ENCODE results near the gene SF3A1. TPM values are rescaled to one million over a fixed set of nuclear protein-coding genes. Genes with fewer than 3 reads are reported as not detected.

SF3A1 gene
- total RNA-seq, 1 experiment from 2014 or later, result 182 TPM

- Mint-ChIP-seq H3K36me3 (ENCODE audit: insufficient read depth, unreplicated experiment) (peaks cover 9% of the 10 kb centered on the region), H3K27ac (ENCODE audit: unreplicated experiment) (no peak overlapping the region), H3K9me3 (ENCODE audit: unreplicated experiment) (no peaks in the 10 kb centered on the region), H3K27me3 (ENCODE audit: insufficient read depth, unreplicated experiment) (no peaks in the 10 kb centered on the region), H3K4me3 (ENCODE audit: unreplicated experiment) (no peak overlapping the region), H3K4me1 (ENCODE audit: low read depth, unreplicated experiment) (peaks cover 10% of the 10 kb centered on the region)
- TF ChIP-seq, protein P1, sequence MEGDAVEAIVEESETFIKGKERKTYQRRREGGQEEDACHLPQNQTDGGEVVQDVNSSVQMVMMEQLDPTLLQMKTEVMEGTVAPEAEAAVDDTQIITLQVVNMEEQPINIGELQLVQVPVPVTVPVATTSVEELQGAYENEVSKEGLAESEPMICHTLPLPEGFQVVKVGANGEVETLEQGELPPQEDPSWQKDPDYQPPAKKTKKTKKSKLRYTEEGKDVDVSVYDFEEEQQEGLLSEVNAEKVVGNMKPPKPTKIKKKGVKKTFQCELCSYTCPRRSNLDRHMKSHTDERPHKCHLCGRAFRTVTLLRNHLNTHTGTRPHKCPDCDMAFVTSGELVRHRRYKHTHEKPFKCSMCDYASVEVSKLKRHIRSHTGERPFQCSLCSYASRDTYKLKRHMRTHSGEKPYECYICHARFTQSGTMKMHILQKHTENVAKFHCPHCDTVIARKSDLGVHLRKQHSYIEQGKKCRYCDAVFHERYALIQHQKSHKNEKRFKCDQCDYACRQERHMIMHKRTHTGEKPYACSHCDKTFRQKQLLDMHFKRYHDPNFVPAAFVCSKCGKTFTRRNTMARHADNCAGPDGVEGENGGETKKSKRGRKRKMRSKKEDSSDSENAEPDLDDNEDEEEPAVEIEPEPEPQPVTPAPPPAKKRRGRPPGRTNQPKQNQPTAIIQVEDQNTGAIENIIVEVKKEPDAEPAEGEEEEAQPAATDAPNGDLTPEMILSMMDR (IDR thresholded peaks at IDR 0.05; ENCODE audit: insufficient read depth in 1 of 2, low read depth in 1 of 2, low read length in 1 of 2, severe bottlenecking in 1 of 2, unreplicated experiment in 1 of 2), result no peak
- ChIA-PET POLR2A (no interaction called here), CTCF (interaction anchor here (0.7 kb wide), 1 partner anchor 64 kb away, joined by 5 read pairs; no protein-coding TSS in a partner anchor)
- intact Hi-C loops (cut with micrococcal nuclease; ENCODE audit: unreplicated experiment), result no loop called here
- Histone ChIP-seq H3K4me3 (ENCODE audit: low read depth, low read length) (no peak overlapping the region), H3K27me3 (replicated peaks; ENCODE audit: control insufficient read depth, insufficient read depth, low read length) (no peaks in the 10 kb centered on the region), H3K4me1 (no peaks in the 10 kb centered on the region), H3K9me3 (no peaks in the 10 kb centered on the region), H3K36me3 (ENCODE audit: control insufficient read depth, insufficient read depth, low read length) (no peaks in the 10 kb centered on the region)
- DNase-seq, result no peak
- no TSS peak for BruUV-seq (replicated peaks)
These were observed 6.1 kb upstream of the SF3A1 start for GRCh38 chr22:30362651-30363281.

DNA sequence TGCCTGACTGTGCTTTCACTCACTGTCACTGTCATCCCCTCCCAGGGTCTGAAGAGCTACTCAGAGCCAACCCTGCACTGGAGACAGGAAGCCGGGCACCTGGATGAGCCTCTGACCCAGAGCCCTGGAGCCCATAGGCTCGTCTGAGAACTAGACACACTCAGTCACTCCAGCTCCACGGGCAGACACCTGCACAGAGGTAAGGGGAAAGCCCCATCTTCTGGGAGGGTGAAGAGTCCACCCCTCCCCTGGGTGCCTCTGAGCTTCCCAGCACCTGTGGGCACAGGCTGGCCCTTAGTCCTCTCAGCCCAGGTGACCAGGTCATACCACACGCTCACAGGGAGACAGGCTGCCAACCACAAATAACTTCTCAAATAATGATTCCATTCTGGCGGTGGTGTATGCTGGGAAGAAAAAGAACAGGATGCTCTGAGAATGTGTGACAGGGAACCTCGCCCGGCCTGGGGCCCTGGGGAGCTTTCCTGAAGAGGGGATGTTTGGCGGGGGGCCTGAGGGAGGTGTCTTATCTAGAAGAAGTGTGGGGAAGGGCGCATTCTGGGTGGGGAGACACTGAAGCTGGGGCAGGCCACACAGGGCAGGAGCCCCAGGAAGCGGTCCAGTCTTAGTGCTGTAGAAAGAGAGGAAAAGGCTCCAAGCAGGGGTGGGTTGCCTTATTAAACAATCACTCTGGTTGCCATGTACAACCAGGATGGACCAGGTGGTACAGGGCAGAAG, 5.4 kb upstream of the SF3A1 start:
- Histone ChIP-seq H3K4me3 (ENCODE audit: low read depth, low read length) (no peak overlapping the region), H3K9me3 (no peaks in the 10 kb centered on the region), H3K4me1 (no peaks in the 10 kb centered on the region), H3K27me3 (replicated peaks; ENCODE audit: control insufficient read depth, insufficient read depth, low read length) (no peaks in the 10 kb centered on the region), H3K36me3 (ENCODE audit: control insufficient read depth, insufficient read depth, low read length) (no peaks in the 10 kb centered on the region)
- peaks cover 10% of the 10 kb centered on the region for H3K4me1 Mint-ChIP-seq (ENCODE audit: low read depth, unreplicated experiment)
- ChIA-PET POLR2A (no interaction called here), CTCF (no interaction called here)
- no peaks in the 10 kb centered on the region for H3K27me3 Mint-ChIP-seq (ENCODE audit: insufficient read depth, unreplicated experiment)
- BruUV-seq (replicated peaks), result no TSS peak
- peaks cover 15% of the 10 kb centered on the region for H3K36me3 Mint-ChIP-seq (ENCODE audit: insufficient read depth, unreplicated experiment)
- H3K9me3 Mint-ChIP-seq (ENCODE audit: unreplicated experiment), result no peaks in the 10 kb centered on the region
- intact Hi-C loops (cut with micrococcal nuclease; ENCODE audit: unreplicated experiment), result no loop called here
- H3K27ac Mint-ChIP-seq (ENCODE audit: unreplicated experiment), result no peak overlapping the region
- TF ChIP-seq, protein P1 (IDR thresholded peaks at IDR 0.05; ENCODE audit: insufficient read depth in 1 of 2, low read depth in 1 of 2, low read length in 1 of 2, severe bottlenecking in 1 of 2, unreplicated experiment in 1 of 2), result no peak
- no peak for DNase-seq
- no peak overlapping the region for H3K4me3 Mint-ChIP-seq (ENCODE audit: unreplicated experiment)

- Histone ChIP-seq H3K4me3 (ENCODE audit: low read depth, low read length) (no peak overlapping the region), H3K36me3 (ENCODE audit: control insufficient read depth, insufficient read depth, low read length) (no peaks in the 10 kb centered on the region), H3K4me1 (peaks cover 22% of the 10 kb centered on the region), H3K27me3 (replicated peaks; ENCODE audit: control insufficient read depth, insufficient read depth, low read length) (no peaks in the 10 kb centered on the region), H3K9me3 (no peaks in the 10 kb centered on the region)
- ChIA-PET POLR2A (interaction anchor here (0.6 kb wide), 1 partner anchor 39 kb away, joined by 3 read pairs; the partner anchor contains the start of gene SEC14L2), CTCF (no interaction called here)
- Mint-ChIP-seq H3K27ac (ENCODE audit: unreplicated experiment) (peak overlapping the region; percentile 92), H3K9me3 (ENCODE audit: unreplicated experiment) (no peaks in the 10 kb centered on the region), H3K27me3 (ENCODE audit: insufficient read depth, unreplicated experiment) (no peaks in the 10 kb centered on the region), H3K4me3 (ENCODE audit: unreplicated experiment) (no peak overlapping the region), H3K4me1 (ENCODE audit: low read depth, unreplicated experiment) (peaks cover 31% of the 10 kb centered on the region), H3K36me3 (ENCODE audit: insufficient read depth, unreplicated experiment) (peaks cover 16% of the 10 kb centered on the region)
- BruUV-seq (replicated peaks), result no TSS peak
- intact Hi-C loops (cut with micrococcal nuclease; ENCODE audit: unreplicated experiment), result no loop called here
- DNase-seq, result no peak
- TF ChIP-seq, protein P1 (IDR thresholded peaks at IDR 0.05; ENCODE audit: insufficient read depth in 1 of 2, low read depth in 1 of 2, low read length in 1 of 2, severe bottlenecking in 1 of 2, unreplicated experiment in 1 of 2), result no peak
These were observed 1.8 kb upstream of the SF3A1 start for GRCh38 chr22:30358541-30358940.

Data from Caco-2 (cell line).